WERI-Rb-1 (cell line): Measurements from ENCODE around the gene DPT.

Experiments
- DNase-seq: peaks from one replicate; pipeline ENCODE4 v3.0.0-alpha.2; 2020
- H3K27ac ChIP-seq: fragments of 250-450 bp; sonication (Bioruptor Pico); 2 replicates; pipeline ENCODE4 v1.5.1; 2020; ENCODE audit warnings: mild to moderate bottlenecking, moderate library complexity
- H3K27me3 ChIP-seq: fragments of 250-450 bp; sonication (Bioruptor Pico); 2 replicates; pipeline ENCODE4 v1.5.1; 2021; ENCODE audit warnings: mild to moderate bottlenecking, low read depth, moderate library complexity; ENCODE audit not compliant: insufficient read depth, severe bottlenecking
- H3K36me3 ChIP-seq: fragments of 250-450 bp; sonication (Bioruptor Pico); 2 replicates; pipeline ENCODE4 v1.5.1; 2020; ENCODE audit warnings: mild to moderate bottlenecking, moderate library complexity
- H3K4me3 ChIP-seq: 2 replicates; pipeline ENCODE4 v1.5.1; 2011; ENCODE audit warnings: low read depth, mild to moderate bottlenecking, control low read depth, low read length
- H3K9me3 ChIP-seq: fragments of 250-450 bp; sonication (Bioruptor Pico); 2 replicates; pipeline ENCODE4 v1.5.1; 2021; ENCODE audit warnings: mild to moderate bottlenecking, moderate library complexity; ENCODE audit not compliant: severe bottlenecking
- CTCF ChIP-seq: IDR thresholded peaks from 2 replicates; pipeline ENCODE4 v1.5.1; 2011; ENCODE audit warnings: low read depth, mild to moderate bottlenecking, control low read depth, inconsistent platforms, low read length

The DPT gene

GRCh38 chr1:168767894-168768584 lies 39.0 kb upstream of the DPT start:
- no peak overlapping the region for H3K4me3 ChIP-seq
- no peak for TF ChIP-seq CTCF
- H3K27ac ChIP-seq, result no peak overlapping the region
- H3K9me3 ChIP-seq, result no peaks in the 10 kb centered on the region
- DNase-seq, result no peak
- no peaks in the 10 kb centered on the region for H3K27me3 ChIP-seq
- no peaks in the 10 kb centered on the region for H3K36me3 ChIP-seq

- no peak overlapping the region for H3K27ac ChIP-seq
- no peak for DNase-seq
- H3K4me3 ChIP-seq, result no peak overlapping the region
- H3K27me3 ChIP-seq, result no peaks in the 10 kb centered on the region
- H3K36me3 ChIP-seq, result no peaks in the 10 kb centered on the region
- TF ChIP-seq CTCF, result no peak
- H3K9me3 ChIP-seq, result no peaks in the 10 kb centered on the region
These were observed 37.6 kb upstream of the DPT start for GRCh38 chr1:168766568-168766967.

GRCh38 chr1:168763031-168763430 lies 34.0 kb upstream of the DPT start:
- Histone ChIP-seq H3K4me3 (no peak overlapping the region), H3K27ac (no peak overlapping the region), H3K36me3 (no peaks in the 10 kb centered on the region), H3K27me3 (no peaks in the 10 kb centered on the region), H3K9me3 (no peaks in the 10 kb centered on the region)
- no peak for DNase-seq
- TF ChIP-seq CTCF, result no peak

- TF ChIP-seq CTCF, result no peak
- no peaks in the 10 kb centered on the region for H3K36me3 ChIP-seq
- DNase-seq, result no peak
- no peak overlapping the region for H3K4me3 ChIP-seq
- no peaks in the 10 kb centered on the region for H3K9me3 ChIP-seq
- no peaks in the 10 kb centered on the region for H3K27me3 ChIP-seq
- H3K27ac ChIP-seq, result no peak overlapping the region
These were observed 33.5 kb upstream of the DPT start for GRCh38 chr1:168762473-168762872.

- Histone ChIP-seq H3K36me3 (no peaks in the 10 kb centered on the region), H3K4me3 (no peak overlapping the region), H3K9me3 (no peaks in the 10 kb centered on the region), H3K27me3 (no peaks in the 10 kb centered on the region), H3K27ac (no peak overlapping the region)
- no peak for TF ChIP-seq CTCF
- DNase-seq, result no peak
These were observed 31.8 kb upstream of the DPT start for GRCh38 chr1:168760781-168761180.

GRCh38 chr1:168760241-168760640 lies 31.2 kb upstream of the DPT start:
- no peak overlapping the region for H3K4me3 ChIP-seq
- DNase-seq, result no peak
- H3K36me3 ChIP-seq, result no peaks in the 10 kb centered on the region
- no peak for TF ChIP-seq CTCF
- H3K27ac ChIP-seq, result no peak overlapping the region
- no peaks in the 10 kb centered on the region for H3K27me3 ChIP-seq
- H3K9me3 ChIP-seq, result no peaks in the 10 kb centered on the region
